Effector memory CD4-positive, alpha-beta T cell (primary cell): ENCODE measurements around the gene TMEM255B.

ENCODE experiments used
- DNase-seq, 3 donors: peaks; one replicate each; pipeline ENCODE4 v3.0.0-alpha.2; 2020
- H3K27ac ChIP-seq: 2 replicates; pipeline ENCODE4 v1.7.0; 2013; ENCODE audit warnings: mild to moderate bottlenecking, low read length, moderate library complexity; ENCODE audit not compliant: insufficient read depth, poor library complexity, severe bottlenecking
- H3K27me3 ChIP-seq: replicated peaks from 2 replicates; pipeline ENCODE4 v1.7.0; 2013; ENCODE audit warnings: mild to moderate bottlenecking, low read length; ENCODE audit not compliant: insufficient read depth, control insufficient read depth, poor library complexity, severe bottlenecking
- H3K36me3 ChIP-seq: 2 replicates; pipeline ENCODE4 v1.7.0; 2013; ENCODE audit warnings: mild to moderate bottlenecking, low read length, moderate library complexity; ENCODE audit not compliant: control insufficient read depth, insufficient read depth
- H3K4me1 ChIP-seq: 2 replicates; pipeline ENCODE4 v1.7.0; 2013; ENCODE audit warnings: low read length, mild to moderate bottlenecking; ENCODE audit not compliant: control insufficient read depth, insufficient read depth, poor library complexity, severe bottlenecking
- H3K4me3 ChIP-seq: 2 replicates; pipeline ENCODE4 v1.7.0; 2013; ENCODE audit warnings: low read length, low read depth, mild to moderate bottlenecking; ENCODE audit not compliant: insufficient read depth, poor library complexity, severe bottlenecking
- H3K9me3 ChIP-seq: 2 replicates; pipeline ENCODE4 v1.7.0; 2013; ENCODE audit warnings: mild to moderate bottlenecking, low read length, moderate library complexity; ENCODE audit not compliant: control insufficient read depth

TMEM255B gene

GRCh38 chr13:113801289-113801961, 42.4 kb downstream of the TMEM255B start:
- Histone ChIP-seq H3K36me3 (no peaks in the 10 kb centered on the region), H3K4me1 (no peaks in the 10 kb centered on the region), H3K27ac (no peak overlapping the region), H3K27me3 (no peaks in the 10 kb centered on the region), H3K9me3 (no peaks in the 10 kb centered on the region), H3K4me3 (no peak overlapping the region)
- no peak for DNase-seq

GRCh38 chr13:113802090-113802531, 43.1 kb downstream of the TMEM255B start:
- Histone ChIP-seq H3K4me1 (no peaks in the 10 kb centered on the region), H3K4me3 (no peak overlapping the region), H3K9me3 (no peaks in the 10 kb centered on the region), H3K27me3 (no peaks in the 10 kb centered on the region), H3K27ac (no peak overlapping the region), H3K36me3 (no peaks in the 10 kb centered on the region)
- no peak for DNase-seq

GRCh38 chr13:113802761-113803160, 43.7 kb downstream of the TMEM255B start:
- DNase-seq: no peak

DNA sequence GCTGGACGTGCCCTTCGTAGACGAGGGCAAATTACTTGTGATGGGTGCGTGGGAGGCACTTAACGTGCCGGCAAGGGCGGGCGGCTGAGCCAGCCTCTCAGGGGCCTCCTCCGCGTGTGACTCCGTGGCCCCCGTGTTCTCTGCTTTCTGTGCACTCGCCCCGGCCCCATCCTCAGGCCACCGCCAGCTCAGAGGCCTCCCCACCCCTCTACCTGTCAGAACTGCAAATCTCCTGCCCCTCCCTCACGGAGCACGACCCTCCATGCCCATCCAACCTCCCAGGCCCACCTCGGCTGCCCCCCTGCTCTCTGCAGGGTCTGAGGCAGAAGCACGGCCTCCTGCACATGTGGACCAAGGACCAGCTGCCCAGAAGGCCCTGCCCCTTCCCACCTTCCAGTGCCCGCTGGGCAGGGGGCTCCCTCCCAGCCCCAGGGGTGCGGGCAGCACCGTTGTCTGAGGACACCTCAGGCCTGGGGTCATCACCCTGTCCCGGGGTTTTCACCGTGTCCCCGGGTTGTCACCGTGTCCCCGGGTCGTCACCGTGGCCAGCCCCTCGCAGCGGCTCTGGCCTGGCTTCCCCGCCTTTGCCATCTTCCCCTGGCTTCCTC, 44.5 kb downstream of the TMEM255B start:
- Histone ChIP-seq H3K36me3 (no peaks in the 10 kb centered on the region), H3K27ac (no peak overlapping the region), H3K9me3 (no peaks in the 10 kb centered on the region), H3K4me3 (no peak overlapping the region), H3K4me1 (no peaks in the 10 kb centered on the region), H3K27me3 (no peaks in the 10 kb centered on the region)
- no peak for DNase-seq

More at GRCh38 chr13:113802761-113803160, 43.7 kb downstream of the TMEM255B start:
- H3K9me3 ChIP-seq: no peaks in the 10 kb centered on the region
- H3K36me3 ChIP-seq: no peaks in the 10 kb centered on the region
- no peaks in the 10 kb centered on the region for H3K4me1 ChIP-seq
- H3K27ac ChIP-seq: no peak overlapping the region
- no peak overlapping the region for H3K4me3 ChIP-seq
- no peaks in the 10 kb centered on the region for H3K27me3 ChIP-seq

DNA sequence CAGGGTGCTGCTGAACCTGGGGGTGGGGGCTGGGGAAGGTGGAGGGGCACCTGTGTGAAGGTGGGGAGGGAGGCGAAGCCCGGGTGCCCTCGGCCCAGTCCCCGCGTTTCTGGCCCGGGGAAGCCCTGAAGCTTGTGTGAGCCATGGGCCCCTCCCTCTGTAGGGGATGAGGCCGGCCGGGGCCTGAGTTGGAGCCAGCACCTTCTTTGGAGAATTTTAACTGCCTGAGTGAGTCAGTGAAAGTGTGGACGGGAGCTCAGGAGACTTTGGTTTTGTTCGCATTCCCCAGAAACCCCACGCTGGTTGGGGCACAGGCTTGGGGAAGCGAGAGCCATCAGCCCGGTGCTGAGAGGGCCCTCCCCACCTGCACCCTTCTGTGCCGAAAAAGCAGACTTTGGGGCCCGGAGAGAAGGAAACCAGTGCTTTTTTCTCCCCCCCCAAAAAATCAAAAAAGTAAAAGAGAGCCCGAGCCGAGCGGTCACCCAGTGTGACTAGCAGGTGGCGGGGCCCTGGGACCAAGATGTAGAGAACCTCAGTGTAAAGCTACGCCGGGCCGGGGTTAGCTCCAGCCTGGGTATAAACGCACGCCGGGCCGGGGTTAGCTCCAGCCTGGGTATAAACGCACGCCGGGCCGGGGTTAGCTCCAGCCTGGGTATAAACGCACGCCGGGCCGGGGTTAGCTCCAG, 45.1 kb downstream of the TMEM255B start:
- Histone ChIP-seq H3K36me3 (no peaks in the 10 kb centered on the region), H3K4me1 (no peaks in the 10 kb centered on the region), H3K9me3 (no peaks in the 10 kb centered on the region), H3K4me3 (no peak overlapping the region), H3K27ac (no peak overlapping the region), H3K27me3 (no peaks in the 10 kb centered on the region)
- DNase-seq: no peak

GRCh38 chr13:113804703-113805430, 45.8 kb downstream of the TMEM255B start:
- no peaks in the 10 kb centered on the region for H3K4me1 ChIP-seq
- no peaks in the 10 kb centered on the region for H3K9me3 ChIP-seq
- no peak overlapping the region for H3K27ac ChIP-seq
- H3K4me3 ChIP-seq: no peak overlapping the region
- no peaks in the 10 kb centered on the region for H3K36me3 ChIP-seq
- no peaks in the 10 kb centered on the region for H3K27me3 ChIP-seq
- no peak for DNase-seq

- no peaks in the 10 kb centered on the region for H3K4me1 ChIP-seq
- no peaks in the 10 kb centered on the region for H3K9me3 ChIP-seq
- no peak for DNase-seq
Measured at GRCh38 chr13:113805431-113806103, 46.5 kb downstream of the TMEM255B start.

GRCh38 chr13:113806104-113806471, 47.1 kb downstream of the TMEM255B start:
- Histone ChIP-seq H3K9me3 (no peaks in the 10 kb centered on the region), H3K4me1 (no peaks in the 10 kb centered on the region), H3K27ac (no peak overlapping the region), H3K27me3 (no peaks in the 10 kb centered on the region), H3K36me3 (no peaks in the 10 kb centered on the region), H3K4me3 (no peak overlapping the region)
- DNase-seq: no peak

More at GRCh38 chr13:113805431-113806103, 46.5 kb downstream of the TMEM255B start:
- H3K4me3 ChIP-seq: no peak overlapping the region
- H3K36me3 ChIP-seq: no peaks in the 10 kb centered on the region
- H3K27ac ChIP-seq: no peak overlapping the region
- no peaks in the 10 kb centered on the region for H3K27me3 ChIP-seq

DNA sequence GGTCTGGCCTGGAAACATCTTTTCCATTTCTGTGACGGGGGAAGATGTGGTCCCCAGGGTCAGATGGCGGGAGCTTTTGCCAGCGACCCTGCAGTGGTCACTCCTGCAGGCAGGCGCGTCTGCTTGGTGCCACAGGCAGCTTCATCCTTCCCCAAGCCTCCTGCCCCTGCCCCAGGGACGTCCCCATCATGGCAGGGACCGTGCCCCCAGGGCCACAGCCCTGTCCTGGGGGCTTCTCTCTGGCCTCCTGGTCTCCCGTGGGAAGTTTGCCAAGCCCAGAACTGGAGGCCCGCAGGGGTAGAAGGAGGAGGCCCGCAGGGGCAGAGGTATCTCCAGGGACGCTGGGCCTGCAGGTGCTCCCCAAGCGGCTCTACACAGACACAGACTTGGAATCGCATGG, 47.5 kb downstream of the TMEM255B start:
- H3K36me3 ChIP-seq: no peaks in the 10 kb centered on the region
- H3K27ac ChIP-seq: no peak overlapping the region
- DNase-seq: no peak
- H3K9me3 ChIP-seq: no peaks in the 10 kb centered on the region
- H3K4me1 ChIP-seq: no peaks in the 10 kb centered on the region
- no peaks in the 10 kb centered on the region for H3K27me3 ChIP-seq
- H3K4me3 ChIP-seq: no peak overlapping the region
